PC-9 (cell line): ENCODE measurements around the gene KRTAP10-6. TPM values are rescaled to one million over a fixed set of nuclear protein-coding genes. Genes with fewer than 3 reads are reported as not detected.

Experiments used
- BruUV-seq: library from RNA; stranded (reverse); fragments of 400-500 nt; replicated peaks from 2 replicates; lab custom pipeline; 2021; lab: Mats Ljungman, UMichigan
- CTCF ChIA-PET: fragments of 300-600 bp; sonication (Branson Sonifier 250); formaldehyde crosslinking; loops from one replicate; lab custom pipeline; 2022; ENCODE audit warnings: antibody characterized with exemption; lab: Charles Lee
- POLR2A ChIA-PET: fragments of 300-600 bp; sonication (Branson Sonifier 250); formaldehyde crosslinking; loops from one replicate; lab custom pipeline; 2022; ENCODE audit warnings: antibody characterized with exemption; ENCODE audit not compliant: unreplicated experiment; lab: Charles Lee
- DNase-seq, 2 experiments: peaks; one replicate each; pipeline versions ENCODE4 v3.0.0 to v3.0.0-alpha.2; 2015 to 2022; ENCODE audit warnings: mixed read lengths in 1 of 2
- H2AFZ ChIP-seq: fragments of 200-600 bp; sonication (generic); 2 replicates; pipeline ENCODE4 v1.8.1; 2017; ENCODE audit warnings: antibody characterized with exemption
- H3F3A ChIP-seq: fragments of 200-600 bp; sonication (generic); 2 replicates; pipeline ENCODE4 v1.8.1; 2017; ENCODE audit warnings: antibody characterized with exemption, mild to moderate bottlenecking, low read depth; ENCODE audit not compliant: insufficient read depth
- H3K27ac ChIP-seq: fragments of 200-600 bp; sonication (generic); 2 replicates; pipeline ENCODE4 v1.6.1; 2016; ENCODE audit warnings: mixed run types
- H3K27me3 ChIP-seq: fragments of 200-600 bp; sonication (generic); 2 replicates; pipeline ENCODE4 v1.6.1; 2016; ENCODE audit warnings: low read depth, mixed run types; ENCODE audit not compliant: insufficient read depth
- H3K36me3 ChIP-seq: fragments of 200-600 bp; sonication (generic); 2 replicates; pipeline ENCODE4 v1.6.1; 2016; ENCODE audit warnings: low read depth, mixed run types
- H3K4me1 ChIP-seq: fragments of 200-600 bp; sonication (generic); replicated peaks from 2 replicates; pipeline ENCODE4 v1.6.1; 2016; ENCODE audit warnings: mixed run types; ENCODE audit not compliant: insufficient read depth
- H3K4me2 ChIP-seq: fragments of 200-600 bp; sonication (generic); 2 replicates; pipeline ENCODE4 v1.6.1; 2017; ENCODE audit warnings: mixed run types
- H3K4me3 ChIP-seq: fragments of 200-600 bp; sonication (generic); 2 replicates; pipeline ENCODE4 v1.6.1; 2016; ENCODE audit warnings: mixed run types
- H3K79me2 ChIP-seq: fragments of 200-600 bp; sonication (generic); 2 replicates; pipeline ENCODE4 v1.6.1; 2017; ENCODE audit warnings: low read depth, mixed run types
- H3K9me2 ChIP-seq: fragments of 200-600 bp; sonication (generic); 2 replicates; pipeline ENCODE4 v1.8.1; 2017; ENCODE audit warnings: mild to moderate bottlenecking; ENCODE audit not compliant: insufficient read depth
- H3K9me3 ChIP-seq: fragments of 200-600 bp; sonication (generic); 2 replicates; pipeline ENCODE4 v1.8.1; 2016; ENCODE audit warnings: low read depth; ENCODE audit not compliant: insufficient read depth
- H4K20me1 ChIP-seq: fragments of 200-600 bp; sonication (generic); 2 replicates; pipeline ENCODE4 v1.8.1; 2017; ENCODE audit not compliant: insufficient read depth
- EZH2 ChIP-seq: fragments of 200-600 bp; sonication (generic); IDR thresholded peaks from 2 replicates; pipeline ENCODE4 v1.8.0; 2017; ENCODE audit warnings: antibody characterized with exemption, low read depth
- intact Hi-C: fragments of 100-400 bp; cut with micrococcal nuclease; formaldehyde crosslinking; loops from one replicate; pipeline ENCODE4 v1.10.0; 2022; ENCODE audit not compliant: unreplicated experiment
- total RNA-seq: library from RNA; stranded (reverse); gene quantifications from 2 replicates; pipeline ENCODE4 v1.2.3, GENCODE V29; 2021
- TF ChIP-seq, protein P1 (sequence below): fragments of 200-600 bp; sonication (generic); conservative IDR thresholded peaks from 2 replicates; pipeline ENCODE4 v1.6.1; 2017; ENCODE audit warnings: mixed run types, antibody characterized with exemption, mild to moderate bottlenecking, moderate library complexity

KRTAP10-6 gene
- total RNA-seq, 1 experiment from 2014 or later, result not detected

DNA sequence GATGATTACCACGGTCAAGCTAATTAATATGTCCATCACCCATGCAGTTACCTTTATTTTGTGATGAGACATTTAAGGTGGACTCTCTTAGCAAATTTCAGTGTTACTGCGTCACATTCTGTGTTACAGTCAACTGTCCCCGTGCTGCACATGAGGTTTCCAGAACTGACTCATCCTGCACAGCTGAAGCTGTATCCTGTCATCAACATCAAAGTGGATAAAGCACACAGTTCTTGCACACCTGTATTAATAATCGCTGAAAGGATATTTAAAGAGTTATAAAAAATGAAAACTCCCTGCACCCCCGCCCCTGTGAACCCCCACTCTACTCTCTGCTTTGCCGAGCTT is 8.5 kb downstream of the KRTAP10-6 start:
- POLR2A ChIA-PET, result no interaction called here
- no peak for TF ChIP-seq EZH2
- TF ChIP-seq, protein P1, sequence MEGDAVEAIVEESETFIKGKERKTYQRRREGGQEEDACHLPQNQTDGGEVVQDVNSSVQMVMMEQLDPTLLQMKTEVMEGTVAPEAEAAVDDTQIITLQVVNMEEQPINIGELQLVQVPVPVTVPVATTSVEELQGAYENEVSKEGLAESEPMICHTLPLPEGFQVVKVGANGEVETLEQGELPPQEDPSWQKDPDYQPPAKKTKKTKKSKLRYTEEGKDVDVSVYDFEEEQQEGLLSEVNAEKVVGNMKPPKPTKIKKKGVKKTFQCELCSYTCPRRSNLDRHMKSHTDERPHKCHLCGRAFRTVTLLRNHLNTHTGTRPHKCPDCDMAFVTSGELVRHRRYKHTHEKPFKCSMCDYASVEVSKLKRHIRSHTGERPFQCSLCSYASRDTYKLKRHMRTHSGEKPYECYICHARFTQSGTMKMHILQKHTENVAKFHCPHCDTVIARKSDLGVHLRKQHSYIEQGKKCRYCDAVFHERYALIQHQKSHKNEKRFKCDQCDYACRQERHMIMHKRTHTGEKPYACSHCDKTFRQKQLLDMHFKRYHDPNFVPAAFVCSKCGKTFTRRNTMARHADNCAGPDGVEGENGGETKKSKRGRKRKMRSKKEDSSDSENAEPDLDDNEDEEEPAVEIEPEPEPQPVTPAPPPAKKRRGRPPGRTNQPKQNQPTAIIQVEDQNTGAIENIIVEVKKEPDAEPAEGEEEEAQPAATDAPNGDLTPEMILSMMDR, result no peak
- H3K27me3 ChIP-seq, result peaks cover 28% of the 10 kb centered on the region
- intact Hi-C loops, result no loop called here
- CTCF ChIA-PET, result no interaction called here
- no peaks in the 10 kb centered on the region for H3K9me3 ChIP-seq
- H3K79me2 ChIP-seq, result no peaks in the 10 kb centered on the region
- no peak overlapping the region for H2AFZ ChIP-seq
- no peak overlapping the region for H3K27ac ChIP-seq
- H3K4me3 ChIP-seq, result no peak overlapping the region
- H3K9me2 ChIP-seq, result no peaks in the 10 kb centered on the region
- BruUV-seq, result no TSS peak
- H4K20me1 ChIP-seq, result no peaks in the 10 kb centered on the region
- no peaks in the 10 kb centered on the region for H3K36me3 ChIP-seq
- H3K4me2 ChIP-seq, result no peak overlapping the region
- H3K4me1 ChIP-seq, result no peaks in the 10 kb centered on the region
- no peak for DNase-seq
- no peaks in the 10 kb centered on the region for H3F3A ChIP-seq

DNA sequence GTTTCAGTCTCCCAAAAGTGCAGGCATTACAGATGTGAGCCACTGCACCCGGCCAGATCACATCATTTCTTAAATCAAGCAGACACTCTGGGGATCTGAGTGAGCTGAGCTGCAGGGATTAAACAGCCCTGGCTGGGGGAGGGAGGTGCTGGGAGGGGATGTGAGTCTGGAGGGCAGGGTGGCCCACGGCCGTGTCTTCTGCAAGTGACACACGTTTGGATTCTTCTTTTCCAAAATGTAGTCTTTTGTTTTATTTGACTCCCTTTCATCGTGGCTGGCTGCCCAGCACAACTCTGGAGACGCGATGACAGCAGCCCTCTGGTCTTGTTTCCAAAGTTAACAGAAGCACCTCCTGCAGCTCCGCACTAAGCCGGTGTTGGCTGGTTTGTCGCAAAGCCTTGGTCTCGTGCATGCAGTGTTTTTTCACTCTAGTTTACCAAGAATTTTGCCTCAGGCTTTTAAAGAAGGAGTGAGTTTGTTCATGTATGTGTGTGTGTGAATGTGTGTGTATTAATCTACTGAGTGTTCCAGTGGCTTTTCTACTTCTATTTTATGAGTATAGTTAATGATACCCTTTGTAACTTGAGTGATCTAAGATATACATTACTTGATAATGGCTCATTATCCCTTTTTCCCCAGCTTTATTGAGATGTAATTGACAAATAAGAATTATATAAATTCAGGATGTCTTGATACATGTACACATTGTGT is 9.1 kb downstream of the KRTAP10-6 start:
- no peak for DNase-seq
- TF ChIP-seq, protein P1, result no peak
- TF ChIP-seq EZH2, result no peak
- Histone ChIP-seq H3K4me1 (no peaks in the 10 kb centered on the region), H3K9me2 (no peaks in the 10 kb centered on the region), H3K4me3 (no peak overlapping the region), H3K9me3 (no peaks in the 10 kb centered on the region), H3K79me2 (no peaks in the 10 kb centered on the region), H2AFZ (no peak overlapping the region), H3K27ac (no peak overlapping the region), H4K20me1 (no peaks in the 10 kb centered on the region), H3K36me3 (no peaks in the 10 kb centered on the region), H3K27me3 (peaks cover 30% of the 10 kb centered on the region), H3K4me2 (no peak overlapping the region), H3F3A (no peaks in the 10 kb centered on the region)
- POLR2A ChIA-PET, result no interaction called here
- BruUV-seq, result no TSS peak
- intact Hi-C loops, result no loop called here
- CTCF ChIA-PET, result no interaction called here

DNA sequence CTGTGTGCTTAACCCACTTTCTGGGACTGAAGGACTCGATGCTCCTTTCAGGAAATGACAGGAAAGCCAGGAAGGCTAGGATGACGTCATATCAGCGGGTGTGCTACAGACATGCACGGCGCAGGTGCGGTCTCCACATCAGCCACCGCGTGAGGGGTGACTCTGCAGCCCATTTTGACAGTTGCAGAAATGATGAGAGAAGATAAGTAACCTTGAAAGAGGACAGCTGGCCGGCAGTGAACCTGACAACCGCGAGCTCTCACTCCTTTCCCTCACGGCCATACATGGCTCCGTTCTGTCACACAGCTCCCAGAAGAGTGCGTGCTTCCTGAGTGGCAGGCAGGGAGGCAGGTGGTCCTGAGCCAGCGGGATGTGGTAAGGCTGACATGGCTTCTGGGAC is 10.2 kb downstream of the KRTAP10-6 start:
- CTCF ChIA-PET, result no interaction called here
- Histone ChIP-seq H3K27ac (no peak overlapping the region), H3K4me1 (no peaks in the 10 kb centered on the region), H3K4me2 (no peak overlapping the region), H4K20me1 (no peaks in the 10 kb centered on the region), H3K9me3 (no peaks in the 10 kb centered on the region), H3K79me2 (no peaks in the 10 kb centered on the region), H3K36me3 (no peaks in the 10 kb centered on the region), H3K9me2 (no peaks in the 10 kb centered on the region), H3K4me3 (no peak overlapping the region), H3F3A (no peaks in the 10 kb centered on the region), H2AFZ (no peak overlapping the region), H3K27me3 (peaks cover 29% of the 10 kb centered on the region)
- POLR2A ChIA-PET, result no interaction called here
- no peak for DNase-seq
- intact Hi-C loops, result no loop called here
- BruUV-seq, result no TSS peak
- TF ChIP-seq, protein P1, result no peak
- TF ChIP-seq EZH2, result no peak
